Measurements from ENCODE around the gene GLTP. TPM values are rescaled to one million over a fixed set of nuclear protein-coding genes. Genes with fewer than 3 reads are reported as not detected.
A peak's percentile ranks its signal among the peaks of the same experiment; 100 is the strongest.

Gene GLTP
- polyA plus RNA-seq, 2 of the 4 experiments (the other 2 are of a cell fraction) = 16.9 to 18.8 TPM

DNA sequence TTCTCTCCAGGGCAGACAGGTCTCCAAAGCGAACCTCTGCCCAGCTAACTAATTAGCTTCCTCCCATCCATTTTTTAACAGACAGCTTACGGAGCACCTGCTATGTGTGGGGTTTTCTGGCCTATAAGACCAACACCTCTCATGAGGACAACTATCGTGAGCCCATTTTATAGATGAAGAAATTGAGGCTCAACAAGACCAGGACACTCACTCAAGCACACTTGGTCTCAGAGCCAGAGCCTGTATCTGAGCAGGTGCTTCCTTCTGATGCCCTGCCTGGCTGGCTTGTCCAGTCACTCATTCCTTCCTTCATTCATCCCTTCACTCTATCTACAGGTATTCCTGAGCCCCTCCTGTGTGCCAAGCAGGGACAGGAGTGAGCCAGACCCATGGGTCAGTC is 53.3 kb downstream of the GLTP start (continued):
- TF ChIP-seq HOXB13 (CRISPR knock-in tag; IDR thresholded peaks at IDR 0.05; ENCODE audit: low read depth) (no peak), FOSL2 (IDR thresholded peaks at IDR 0.05) (no peak), FOSL2 (CRISPR knock-in tag; IDR thresholded peaks at IDR 0.05) (no peak)

DNA sequence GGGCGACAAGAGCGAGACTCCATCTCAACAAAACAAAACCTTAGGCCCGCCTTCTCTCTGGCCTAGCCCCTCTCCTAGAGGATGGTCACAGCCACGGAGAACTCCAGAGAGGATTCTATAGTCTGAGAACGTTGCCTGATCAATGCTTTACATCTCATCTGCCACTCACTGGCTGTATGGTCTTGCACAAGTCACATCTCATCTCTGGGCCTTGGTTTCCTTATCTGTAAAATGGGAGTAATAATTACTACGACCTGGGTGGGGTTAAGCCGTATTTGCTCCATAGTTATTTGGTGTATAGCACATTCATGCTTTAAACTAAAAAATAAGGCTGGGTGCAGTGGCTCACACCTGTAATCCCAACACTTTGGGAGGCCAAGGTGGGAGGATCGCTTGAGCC is 55.6 kb downstream of the GLTP start:
- ChIA-PET POLR2A (no interaction called here), CTCF (interaction anchor here (0.7 to 7.1 kb wide), 8 partner anchors 7 to 29 kb away, joined by 3 to 41 read pairs (median 4); no protein-coding TSS in a partner anchor)
- ATAC-seq (no peak), DNase-seq (ENCODE audit: low read depth in 1 of 2, low spot score in 1 of 2) (no peak), FAIRE-seq (no peak)
- H3K9me3 ChIP-seq = no peaks in the 10 kb centered on the region
- no peak overlapping the region for H3K4me2 ChIP-seq
- no peak for TF ChIP-seq POLR2A (IDR thresholded peaks at IDR 0.05; ENCODE audit: low read length)
- TF ChIP-seq, protein P1, sequence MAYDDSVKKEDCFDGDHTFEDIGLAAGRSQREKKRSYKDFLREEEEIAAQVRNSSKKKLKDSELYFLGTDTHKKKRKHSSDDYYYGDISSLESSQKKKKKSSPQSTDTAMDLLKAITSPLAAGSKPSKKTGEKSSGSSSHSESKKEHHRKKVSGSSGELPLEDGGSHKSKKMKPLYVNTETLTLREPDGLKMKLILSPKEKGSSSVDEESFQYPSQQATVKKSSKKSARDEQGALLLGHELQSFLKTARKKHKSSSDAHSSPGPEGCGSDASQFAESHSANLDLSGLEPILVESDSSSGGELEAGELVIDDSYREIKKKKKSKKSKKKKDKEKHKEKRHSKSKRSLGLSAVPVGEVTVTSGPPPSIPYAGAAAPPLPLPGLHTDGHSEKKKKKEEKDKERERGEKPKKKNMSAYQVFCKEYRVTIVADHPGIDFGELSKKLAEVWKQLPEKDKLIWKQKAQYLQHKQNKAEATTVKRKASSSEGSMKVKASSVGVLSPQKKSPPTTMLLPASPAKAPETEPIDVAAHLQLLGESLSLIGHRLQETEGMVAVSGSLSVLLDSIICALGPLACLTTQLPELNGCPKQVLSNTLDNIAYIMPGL (CRISPR knock-in tag; IDR thresholded peaks at IDR 0.05; ENCODE audit: borderline replicate concordance) = no peak
- no peak for TF ChIP-seq MAFK (IDR thresholded peaks at IDR 0.05; ENCODE audit: partially characterized antibody)
- no peak for TF ChIP-seq CBX8 (IDR thresholded peaks at IDR 0.05)
- TF ChIP-seq, protein P2, sequence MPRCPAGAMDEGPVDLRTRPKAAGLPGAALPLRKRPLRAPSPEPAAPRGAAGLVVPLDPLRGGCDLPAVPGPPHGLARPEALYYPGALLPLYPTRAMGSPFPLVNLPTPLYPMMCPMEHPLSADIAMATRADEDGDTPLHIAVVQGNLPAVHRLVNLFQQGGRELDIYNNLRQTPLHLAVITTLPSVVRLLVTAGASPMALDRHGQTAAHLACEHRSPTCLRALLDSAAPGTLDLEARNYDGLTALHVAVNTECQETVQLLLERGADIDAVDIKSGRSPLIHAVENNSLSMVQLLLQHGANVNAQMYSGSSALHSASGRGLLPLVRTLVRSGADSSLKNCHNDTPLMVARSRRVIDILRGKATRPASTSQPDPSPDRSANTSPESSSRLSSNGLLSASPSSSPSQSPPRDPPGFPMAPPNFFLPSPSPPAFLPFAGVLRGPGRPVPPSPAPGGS (IDR thresholded peaks at IDR 0.05) = no peak
- TF ChIP-seq NPAS2 (CRISPR knock-in tag; IDR thresholded peaks at IDR 0.05; ENCODE audit: borderline replicate concordance) = no peak
- 79% methylated on average over 8 of the region's 8 CpGs for WGBS (ENCODE audit: missing lambda C conversion rate)
- H3K4me1 ChIP-seq = peaks cover 16% of the 10 kb centered on the region
- H3K4me3 ChIP-seq = no peak overlapping the region
- no peak overlapping the region for H3K27ac ChIP-seq

DNA sequence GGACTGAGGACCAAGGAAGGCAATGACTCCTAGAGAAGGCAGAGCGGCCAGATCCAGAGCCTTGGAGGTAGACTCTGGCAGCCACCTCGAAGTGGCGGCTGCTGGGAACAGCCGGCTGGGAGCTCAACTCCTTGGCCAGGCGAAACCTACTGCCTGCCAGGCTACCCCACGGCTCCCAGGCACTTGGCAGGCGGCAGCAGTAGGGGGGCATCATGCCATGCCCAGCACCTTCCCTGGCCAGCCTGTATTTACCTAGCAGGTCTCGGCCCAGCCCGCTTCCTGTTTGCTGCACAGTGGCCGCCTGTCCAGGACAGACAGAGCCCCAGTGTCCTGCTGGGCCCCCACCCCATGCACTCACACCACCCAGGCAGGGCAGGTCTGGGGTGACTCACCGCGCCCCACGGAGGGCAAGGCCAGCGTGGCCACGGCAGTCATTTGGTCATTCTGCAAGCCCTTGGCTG is 57.4 kb downstream of the GLTP start:
- 46% methylated on average over 15 of the region's 15 CpGs for WGBS (ENCODE audit: missing lambda C conversion rate)
- H3K9me3 ChIP-seq = no peaks in the 10 kb centered on the region
- FAIRE-seq (no peak), DNase-seq (ENCODE audit: low read depth in 1 of 2, low spot score in 1 of 2) (peak in 1 of 2 experiments; percentile 43), ATAC-seq (peak; percentile 36 to 52; a peak in 5 of 6 replicates)
- POLR2A ChIA-PET = no interaction called here
- CTCF ChIA-PET = interaction anchor here (1.9 to 7.1 kb wide), 3 partner anchors 9 to 21 kb away, joined by 4 to 41 read pairs (median 14); no protein-coding TSS in a partner anchor
- H3K27ac ChIP-seq = peak overlapping the region; percentile 19 to 79; a peak in 4 of 6 replicates
- TF ChIP-seq BHLHE40 (IDR thresholded peaks at IDR 0.05; ENCODE audit: low read depth, low read length) (no peak), FOSL2 (IDR thresholded peaks at IDR 0.05) (no peak), FOSL2 (CRISPR knock-in tag; IDR thresholded peaks at IDR 0.05) (peak; percentile 59)
- peaks cover 25% of the 10 kb centered on the region for H3K4me1 ChIP-seq
- H3K4me2 ChIP-seq = peak overlapping the region; percentile 45
- H3K4me3 ChIP-seq = no peak overlapping the region

DNA sequence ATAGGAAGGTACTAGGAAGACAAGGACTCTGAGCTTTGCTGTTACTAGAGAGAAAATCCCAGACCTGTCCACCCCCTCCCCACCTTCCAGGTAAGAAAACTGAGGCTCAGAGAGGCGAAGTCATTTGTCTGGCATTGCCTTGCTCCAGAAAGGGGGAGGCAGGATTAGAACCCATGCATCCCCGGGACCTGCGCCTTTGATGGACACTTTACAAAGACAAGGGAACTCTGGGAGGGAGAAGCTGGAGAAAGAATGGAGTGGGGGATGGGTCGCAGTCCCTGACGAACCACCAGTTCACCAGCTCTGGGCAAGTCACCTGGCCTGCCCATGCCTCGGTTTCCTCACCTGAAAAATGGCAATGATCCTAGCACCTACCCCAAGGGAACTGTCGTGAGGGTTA is 57.9 kb downstream of the GLTP start:
- Histone ChIP-seq H3K4me1 (peaks cover 25% of the 10 kb centered on the region), H3K4me2 (peak overlapping the region; percentile 45; the same call in 2 of the 3 replicates), H3K9me3 (no peaks in the 10 kb centered on the region), H3K27ac (peak overlapping the region; percentile 19 to 79; a peak in 4 of 6 replicates), H3K4me3 (no peak overlapping the region)
- 78% methylated on average over 7 of the region's 7 CpGs for whole genome bisulfite sequencing (ENCODE audit: missing lambda C conversion rate)
- ChIA-PET CTCF (interaction anchor here (2.6 to 7.1 kb wide), 2 partner anchors 17 to 22 kb away, joined by 14 to 41 read pairs; no protein-coding TSS in a partner anchor), POLR2A (no interaction called here)
- FAIRE-seq (no peak), ATAC-seq (no peak), DNase-seq (ENCODE audit: low read depth in 1 of 2, low spot score in 1 of 2) (no peak)
- no peak for TF ChIP-seq KDM1A (IDR thresholded peaks at IDR 0.05; ENCODE audit: low read depth)
- no peak for TF ChIP-seq CBX2 (IDR thresholded peaks at IDR 0.05; ENCODE audit: borderline replicate concordance, low read depth)
- no peak for TF ChIP-seq EHMT2 (IDR thresholded peaks at IDR 0.05; ENCODE audit: low read depth)
- TF ChIP-seq, protein P3, sequence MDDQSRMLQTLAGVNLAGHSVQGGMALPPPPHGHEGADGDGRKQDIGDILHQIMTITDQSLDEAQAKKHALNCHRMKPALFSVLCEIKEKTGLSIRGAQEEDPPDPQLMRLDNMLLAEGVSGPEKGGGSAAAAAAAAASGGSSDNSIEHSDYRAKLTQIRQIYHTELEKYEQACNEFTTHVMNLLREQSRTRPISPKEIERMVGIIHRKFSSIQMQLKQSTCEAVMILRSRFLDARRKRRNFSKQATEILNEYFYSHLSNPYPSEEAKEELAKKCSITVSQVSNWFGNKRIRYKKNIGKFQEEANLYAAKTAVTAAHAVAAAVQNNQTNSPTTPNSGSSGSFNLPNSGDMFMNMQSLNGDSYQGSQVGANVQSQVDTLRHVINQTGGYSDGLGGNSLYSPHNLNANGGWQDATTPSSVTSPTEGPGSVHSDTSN (IDR thresholded peaks at IDR 0.05) = no peak
- TF ChIP-seq, protein P4, sequence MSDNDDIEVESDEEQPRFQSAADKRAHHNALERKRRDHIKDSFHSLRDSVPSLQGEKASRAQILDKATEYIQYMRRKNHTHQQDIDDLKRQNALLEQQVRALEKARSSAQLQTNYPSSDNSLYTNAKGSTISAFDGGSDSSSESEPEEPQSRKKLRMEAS (IDR thresholded peaks at IDR 0.05) = no peak
- TF ChIP-seq HEYL (CRISPR knock-in tag; IDR thresholded peaks at IDR 0.05) = no peak
- TF ChIP-seq, protein P5, sequence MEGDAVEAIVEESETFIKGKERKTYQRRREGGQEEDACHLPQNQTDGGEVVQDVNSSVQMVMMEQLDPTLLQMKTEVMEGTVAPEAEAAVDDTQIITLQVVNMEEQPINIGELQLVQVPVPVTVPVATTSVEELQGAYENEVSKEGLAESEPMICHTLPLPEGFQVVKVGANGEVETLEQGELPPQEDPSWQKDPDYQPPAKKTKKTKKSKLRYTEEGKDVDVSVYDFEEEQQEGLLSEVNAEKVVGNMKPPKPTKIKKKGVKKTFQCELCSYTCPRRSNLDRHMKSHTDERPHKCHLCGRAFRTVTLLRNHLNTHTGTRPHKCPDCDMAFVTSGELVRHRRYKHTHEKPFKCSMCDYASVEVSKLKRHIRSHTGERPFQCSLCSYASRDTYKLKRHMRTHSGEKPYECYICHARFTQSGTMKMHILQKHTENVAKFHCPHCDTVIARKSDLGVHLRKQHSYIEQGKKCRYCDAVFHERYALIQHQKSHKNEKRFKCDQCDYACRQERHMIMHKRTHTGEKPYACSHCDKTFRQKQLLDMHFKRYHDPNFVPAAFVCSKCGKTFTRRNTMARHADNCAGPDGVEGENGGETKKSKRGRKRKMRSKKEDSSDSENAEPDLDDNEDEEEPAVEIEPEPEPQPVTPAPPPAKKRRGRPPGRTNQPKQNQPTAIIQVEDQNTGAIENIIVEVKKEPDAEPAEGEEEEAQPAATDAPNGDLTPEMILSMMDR (IDR thresholded peaks at IDR 0.05) = no peak
- no peak for TF ChIP-seq CEBPB (IDR thresholded peaks at IDR 0.05)
- no peak for TF ChIP-seq MAZ (IDR thresholded peaks at IDR 0.05; ENCODE audit: borderline replicate concordance, low read depth, low read length)
- TF ChIP-seq NPAS2 (CRISPR knock-in tag; IDR thresholded peaks at IDR 0.05; ENCODE audit: borderline replicate concordance) = no peak
- TF ChIP-seq SMC3 (IDR thresholded peaks at IDR 0.05) = no peak
- no peak for TF ChIP-seq ESRRA (IDR thresholded peaks at IDR 0.05; ENCODE audit: borderline replicate concordance, low read length)
- TF ChIP-seq, protein P6, sequence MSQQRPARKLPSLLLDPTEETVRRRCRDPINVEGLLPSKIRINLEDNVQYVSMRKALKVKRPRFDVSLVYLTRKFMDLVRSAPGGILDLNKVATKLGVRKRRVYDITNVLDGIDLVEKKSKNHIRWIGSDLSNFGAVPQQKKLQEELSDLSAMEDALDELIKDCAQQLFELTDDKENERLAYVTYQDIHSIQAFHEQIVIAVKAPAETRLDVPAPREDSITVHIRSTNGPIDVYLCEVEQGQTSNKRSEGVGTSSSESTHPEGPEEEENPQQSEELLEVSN (IDR thresholded peaks at IDR 0.05; ENCODE audit: borderline replicate concordance, low read depth) = no peak
- no peak for TF ChIP-seq BHLHE40 (IDR thresholded peaks at IDR 0.05; ENCODE audit: low read depth, low read length)
- TF ChIP-seq, protein P7, sequence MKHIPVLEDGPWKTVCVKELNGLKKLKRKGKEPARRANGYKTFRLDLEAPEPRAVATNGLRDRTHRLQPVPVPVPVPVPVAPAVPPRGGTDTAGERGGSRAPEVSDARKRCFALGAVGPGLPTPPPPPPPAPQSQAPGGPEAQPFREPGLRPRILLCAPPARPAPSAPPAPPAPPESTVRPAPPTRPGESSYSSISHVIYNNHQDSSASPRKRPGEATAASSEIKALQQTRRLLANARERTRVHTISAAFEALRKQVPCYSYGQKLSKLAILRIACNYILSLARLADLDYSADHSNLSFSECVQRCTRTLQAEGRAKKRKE (CRISPR knock-in tag; IDR thresholded peaks at IDR 0.05; ENCODE audit: low read depth) = no peak
- TF ChIP-seq RCOR1 (IDR thresholded peaks at IDR 0.05; ENCODE audit: low read depth, low read length) = no peak
- TF ChIP-seq NR3C1 (IDR thresholded peaks at IDR 0.05) = no peak
